Measurements from ENCODE around the gene PEX16. TPM values are rescaled to one million over a fixed set of nuclear protein-coding genes. Genes with fewer than 3 reads are reported as not detected.
A peak's percentile ranks its signal among the peaks of the same experiment; 100 is the strongest.

PEX16 gene
- total and polyA plus RNA-seq, 8 donors = 10.0 to 23.4 (median 14.0) TPM

GRCh38 chr11:45922425-45923082 is 4.9 kb upstream of the PEX16 start, which contains the start of gene LARGE2:
LARGE2 (plus strand) TSS chr11:45922656; CDS start chr11:45922883, 227 bp downstream.
- peaks cover 17 to 50% of the 10 kb centered on the region in 2 donors for H3K27me3 ChIP-seq
- DNase-seq (peak in 3 of 4 donors; percentile 60 to 91 (median 61)), ATAC-seq (peak; percentile 67)
- no peak for TF ChIP-seq CTCF (IDR thresholded peaks at IDR 0.05)
- H3K9me3 ChIP-seq = no peaks in the 10 kb centered on the region
- intact Hi-C loops (cut with DNase I) = no loop called here
- H3K4me1 ChIP-seq = peaks cover 0 to 24% of the 10 kb centered on the region in 2 donors
- H3K36me3 ChIP-seq = no peaks in the 10 kb centered on the region
- H3K4me3 ChIP-seq = peak within 1 kb of the TSS; percentile 29 to 43
- peak within 1 kb of the TSS; percentile 53 to 72 for H3K27ac ChIP-seq

GRCh38 chr11:45921561-45922424 is 4.1 kb upstream of the PEX16 start:
- no peak for TF ChIP-seq CTCF (IDR thresholded peaks at IDR 0.05)
- H3K27ac ChIP-seq = peak overlapping the region; percentile 53 to 72
- peaks cover 4 to 29% of the 10 kb centered on the region in 2 donors for H3K4me1 ChIP-seq
- peak overlapping the region; percentile 29 to 43 for H3K4me3 ChIP-seq
- ATAC-seq (peak; percentile 70), DNase-seq (peak; percentile 41 to 91 (median 82))
- H3K27me3 ChIP-seq = peaks cover 17 to 50% of the 10 kb centered on the region in 2 donors
- intact Hi-C loops (cut with DNase I) = no loop called here
- H3K36me3 ChIP-seq = no peaks in the 10 kb centered on the region
- no peaks in the 10 kb centered on the region for H3K9me3 ChIP-seq

GRCh38 chr11:45920531-45921477 is 3.1 kb upstream of the PEX16 start:
- Histone ChIP-seq H3K4me1 (peaks cover 9 to 39% of the 10 kb centered on the region in 2 donors), H3K4me3 (no peak overlapping the region), H3K27ac (peak overlapping the region in 1 of 2 donors; percentile 53), H3K9me3 (no peaks in the 10 kb centered on the region), H3K27me3 (peaks cover 17 to 44% of the 10 kb centered on the region in 2 donors), H3K36me3 (peaks cover 0 to 4% of the 10 kb centered on the region in 2 donors)
- DNase-seq = peak in 2 of 4 donors; percentile 1 to 12
- intact Hi-C loops (cut with DNase I) = no loop called here
- TF ChIP-seq CTCF (IDR thresholded peaks at IDR 0.05) = no peak
- ATAC-seq = no peak

GRCh38 chr11:45919806-45920530 is 2.3 kb upstream of the PEX16 start:
- Histone ChIP-seq H3K4me1 (peaks cover 9 to 44% of the 10 kb centered on the region in 2 donors), H3K27ac (no peak overlapping the region), H3K9me3 (no peaks in the 10 kb centered on the region), H3K4me3 (no peak overlapping the region), H3K36me3 (peaks cover 0 to 12% of the 10 kb centered on the region in 2 donors), H3K27me3 (peaks cover 17 to 39% of the 10 kb centered on the region in 2 donors)
- intact Hi-C loops (cut with DNase I) = no loop called here
- no peak for ATAC-seq
- no peak for TF ChIP-seq CTCF (IDR thresholded peaks at IDR 0.05)
- DNase-seq = peak in 2 of 4 donors; percentile 22 to 48

All from left lung (tissue), 10 donors.